GM12892 (cell line): Measurements from ENCODE around the gene ACP4.

ENCODE experiments used
- POLR2A ChIP-seq: IDR thresholded peaks from 2 replicates; pipeline ENCODE4 v1.6.1; 2011; ENCODE audit warnings: low read depth, low read length, control low read depth
- POLR2AphosphoS5 ChIP-seq: IDR thresholded peaks from 2 replicates; pipeline ENCODE4 v1.6.1; 2011; ENCODE audit warnings: low read depth, low read length, control low read depth

DNA sequence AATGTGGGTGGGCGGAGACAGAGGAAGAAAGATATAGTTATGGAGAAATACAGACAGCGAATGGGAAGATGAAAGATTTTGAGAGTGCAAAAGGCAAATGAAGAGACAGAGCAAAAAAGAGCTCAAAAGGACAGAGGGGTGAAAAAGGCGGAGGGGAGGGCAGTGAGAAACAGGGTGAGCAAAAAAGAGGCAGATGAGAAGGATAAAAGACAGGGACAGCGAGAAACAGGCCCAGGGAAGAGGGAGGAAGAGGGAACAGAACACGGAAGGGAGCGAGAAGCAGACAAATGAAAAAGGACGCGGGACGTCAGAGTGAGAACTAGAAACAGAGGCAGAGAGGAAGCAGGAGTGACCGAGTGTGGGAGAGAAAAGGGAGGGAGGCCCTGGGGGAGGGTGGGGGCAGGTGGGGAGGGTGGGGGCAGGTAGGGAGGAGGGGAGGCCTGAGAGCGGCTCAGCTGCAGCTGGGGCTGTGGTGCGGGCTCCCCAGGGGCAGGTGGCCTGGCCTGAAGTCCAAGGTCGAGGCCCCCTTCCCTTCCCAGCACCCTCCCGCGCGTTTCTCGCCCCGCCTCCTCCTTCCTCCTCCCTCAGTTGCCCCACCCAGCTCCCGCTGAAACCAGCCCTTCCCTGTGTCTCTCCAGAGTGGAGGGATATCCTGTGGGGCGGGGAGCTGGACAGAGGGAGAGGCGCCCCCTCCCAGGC lies 30.5 kb downstream of the ACP4 start:
- TF ChIP-seq POLR2A (no peak), POLR2AphosphoS5 (no peak)
